Endothelial cell of umbilical vein (primary cell): ENCODE results near the gene POU6F2. TPM values are rescaled to one million over a fixed set of nuclear protein-coding genes. Genes with fewer than 3 reads are reported as not detected.

ENCODE experiments used
- BruUV-seq: library from RNA; stranded (reverse); fragments of 400-500 nt; replicated peaks from 2 replicates; lab custom pipeline; 2021; lab: Mats Ljungman, UMichigan
- CTCF ChIA-PET: fragments of 300-600, 350-600 bp; sonication (Branson Sonifier 250); formaldehyde crosslinking; loops from one replicate; lab custom pipeline; 2021; ENCODE audit warnings: antibody characterized with exemption, inconsistent platforms; lab: Charles Lee
- POLR2A ChIA-PET: fragments of 300-600, 350-600 bp; sonication (Branson Sonifier 250); formaldehyde crosslinking; loops from one replicate; lab custom pipeline; 2021; ENCODE audit warnings: antibody characterized with exemption, inconsistent platforms; lab: Charles Lee
- DNase-seq: peaks from one replicate; pipeline ENCODE4 v3.0.0-alpha.2; 2011; ENCODE audit warnings: low read depth, low spot score
- FAIRE-seq: peaks from 2 replicates; lab custom pipeline; 2011; peaks lifted over from hg19 to GRCh38; lab: Jason Lieb, UNC
- H2AFZ ChIP-seq: 2 replicates; pipeline ENCODE4 v1.6.0; 2012; ENCODE audit warnings: low read depth, low read length, control low read depth, inconsistent platforms
- H3K27ac ChIP-seq: 2 replicates; pipeline ENCODE4 v1.5.1; 2011; ENCODE audit warnings: low read depth, mild to moderate bottlenecking, control low read depth, low read length, moderate library complexity; ENCODE audit not compliant: insufficient read depth
- H3K27me3 ChIP-seq, 2 experiments: 2 replicates each; pipeline versions ENCODE4 v1.6.0 to v1.6.1; 2011; ENCODE audit warnings: low read length in 2 of 2, mixed read lengths in 1 of 2; ENCODE audit not compliant: control insufficient read depth in 2 of 2, insufficient read depth in 2 of 2
- H3K36me3 ChIP-seq, 2 experiments: 2 replicates in 1 of 2; 3 replicates in 1 of 2; pipeline ENCODE4 v1.5.1; 2011; ENCODE audit warnings: low read length in 2 of 2, mild to moderate bottlenecking in 1 of 2, moderate library complexity in 1 of 2; ENCODE audit not compliant: control insufficient read depth in 2 of 2, insufficient read depth in 2 of 2; ENCODE audit errors: extremely low read depth in 1 of 2
- H3K4me1 ChIP-seq: 3 replicates; pipeline ENCODE4 v1.5.1; 2011; ENCODE audit warnings: mild to moderate bottlenecking, low read length; ENCODE audit not compliant: control insufficient read depth, insufficient read depth; ENCODE audit errors: extremely low read depth
- H3K4me2 ChIP-seq: 2 replicates; pipeline ENCODE4 v1.6.1; 2011; ENCODE audit warnings: low read length, control low read depth, mixed read lengths; ENCODE audit not compliant: insufficient read depth
- H3K4me3 ChIP-seq, 3 experiments: fragments of 200-600 bp in 1 of 3; sonication (generic), shearing (Covaris generic) in 1 of 3; replicated peaks in 1 of 3; 2 replicates each; pipeline ENCODE4 v1.5.1; 2011 to 2016; ENCODE audit warnings: control low read depth in 3 of 3, low read length in 3 of 3, mild to moderate bottlenecking in 2 of 3, inconsistent platforms in 1 of 3, low read depth in 1 of 3, moderate library complexity in 1 of 3; ENCODE audit not compliant: insufficient read depth in 1 of 3
- H3K79me2 ChIP-seq: 2 replicates; pipeline ENCODE4 v1.6.0; 2012; ENCODE audit warnings: low read length, inconsistent platforms; ENCODE audit not compliant: control insufficient read depth, insufficient read depth
- H3K9ac ChIP-seq: replicated peaks from 2 replicates; pipeline ENCODE3; 2011; ENCODE audit warnings: low read length, control low read depth; ENCODE audit not compliant: insufficient read depth; ENCODE audit errors: extremely low read depth
- H3K9me1 ChIP-seq: replicated peaks from 3 replicates; pipeline ENCODE4 v1.6.0; 2011; ENCODE audit warnings: mild to moderate bottlenecking, low read length; ENCODE audit not compliant: control insufficient read depth, insufficient read depth; ENCODE audit errors: extremely low read depth
- H3K9me3 ChIP-seq: replicated peaks from 2 replicates; pipeline ENCODE4 v1.5.1; 2012; ENCODE audit warnings: low read length, inconsistent platforms; ENCODE audit not compliant: control insufficient read depth, insufficient read depth
- H4K20me1 ChIP-seq: replicated peaks from 2 replicates; pipeline ENCODE3; 2011; ENCODE audit warnings: mild to moderate bottlenecking, low read length; ENCODE audit not compliant: control insufficient read depth, insufficient read depth; ENCODE audit errors: extremely low read depth
- EZH2 ChIP-seq: IDR thresholded peaks from 2 replicates; pipeline ENCODE4 v1.6.1; 2012; ENCODE audit warnings: borderline replicate concordance, low read depth, mild to moderate bottlenecking, moderate library complexity, low read length, inconsistent platforms; ENCODE audit not compliant: severe bottlenecking
- FOS ChIP-seq: IDR thresholded peaks from 2 replicates; pipeline ENCODE4 v1.6.1; 2011; ENCODE audit warnings: mild to moderate bottlenecking, low read length, moderate library complexity, borderline replicate concordance; ENCODE audit not compliant: insufficient read depth
- GATA2 ChIP-seq: IDR thresholded peaks from 2 replicates; pipeline ENCODE4 v1.7.0; 2011; ENCODE audit warnings: low read depth, mild to moderate bottlenecking, moderate library complexity, mixed read lengths, low read length; ENCODE audit not compliant: insufficient read length, insufficient read depth
- JUN ChIP-seq: IDR thresholded peaks from 2 replicates; pipeline ENCODE4 v1.6.1; 2011; ENCODE audit warnings: borderline replicate concordance, low read depth; ENCODE audit not compliant: insufficient read length, insufficient read depth
- MAX ChIP-seq: IDR thresholded peaks from 2 replicates; pipeline ENCODE4 v1.6.1; 2011; ENCODE audit not compliant: insufficient read depth, insufficient read length
- MYC ChIP-seq: IDR thresholded peaks from one replicate; pipeline ENCODE4 v1.6.1; 2011; ENCODE audit warnings: mild to moderate bottlenecking, low read depth, low read length
- POLR2A ChIP-seq: IDR thresholded peaks from 2 replicates; pipeline ENCODE4 v1.6.1; 2012; ENCODE audit warnings: low read depth, mild to moderate bottlenecking, control low read depth, low read length
- POLR2AphosphoS5 ChIP-seq: IDR thresholded peaks from 2 replicates; pipeline ENCODE4 v1.6.1; 2012; ENCODE audit warnings: low read depth, mild to moderate bottlenecking, control low read depth, low read length, moderate library complexity; ENCODE audit not compliant: insufficient read depth
- dilution Hi-C: fragments of 300-500 bp; cut with MboI; formaldehyde crosslinking; loops from one replicate; pipeline ENCODE4 v1.15.0; 2019; ENCODE audit warnings: low sequenced_read_pairs; ENCODE audit not compliant: extremely low pct_ligation_motif_present
- intact Hi-C: fragments of 100-400 bp; cut with micrococcal nuclease; formaldehyde crosslinking; loops from one replicate; pipeline ENCODE4 v1.10.0; 2022
- polyA plus RNA-seq, 4 experiments: library from polyadenylated mRNA; depleted of rRNA in 3 of 4; stranded (reverse) in 3 of 4; unstranded in 1 of 4; fragments of >200 nt; gene quantifications; 2 replicates each; pipeline versions ENCODE4 v1.2.1 to v1.2.3, GENCODE V29; 2011 to 2012; ENCODE audit warnings: missing spikeins in 1 of 4
- total RNA-seq: library from RNA; stranded (reverse); gene quantifications from 2 replicates; pipeline ENCODE4 v1.2.3, GENCODE V29; 2021
- TF ChIP-seq, protein P1 (sequence below), 2 donors: IDR thresholded peaks; 1 replicate in 1 of 2; 2 replicates in 1 of 2; pipeline ENCODE4 v1.5.1; 2011; ENCODE audit warnings: low read length in 2 of 2, mild to moderate bottlenecking in 2 of 2, moderate library complexity in 2 of 2, control low read depth in 1 of 2, inconsistent platforms in 1 of 2, low read depth in 1 of 2; ENCODE audit not compliant: insufficient read depth in 1 of 2; ENCODE audit errors: extremely low read depth in 1 of 2

The POU6F2 gene
- total and polyA plus RNA-seq, 2 donors (not counting 3 experiments of a cell fraction or from before 2014, with no cell fraction given) = 0.29 TPM; not detected in 1

GRCh38 chr7:39280337-39280736 is 302.6 kb downstream of the POU6F2 start:
- Histone ChIP-seq H4K20me1 (no peaks in the 10 kb centered on the region), H3K9me3 (no peaks in the 10 kb centered on the region), H3K79me2 (no peaks in the 10 kb centered on the region), H3K9me1 (no peaks in the 10 kb centered on the region), H3K4me2 (no peak overlapping the region), H3K4me1 (no peaks in the 10 kb centered on the region), H3K4me3 (no peak overlapping the region), H3K27ac (no peak overlapping the region), H3K9ac (no peak overlapping the region), H3K27me3 (no peaks in the 10 kb centered on the region), H3K36me3 (no peaks in the 10 kb centered on the region), H2AFZ (no peak overlapping the region)
- TF ChIP-seq POLR2AphosphoS5 (no peak), FOS (no peak), EZH2 (no peak), GATA2 (no peak), MAX (no peak), JUN (no peak), MYC (no peak), POLR2A (no peak)
- TF ChIP-seq, protein P1, sequence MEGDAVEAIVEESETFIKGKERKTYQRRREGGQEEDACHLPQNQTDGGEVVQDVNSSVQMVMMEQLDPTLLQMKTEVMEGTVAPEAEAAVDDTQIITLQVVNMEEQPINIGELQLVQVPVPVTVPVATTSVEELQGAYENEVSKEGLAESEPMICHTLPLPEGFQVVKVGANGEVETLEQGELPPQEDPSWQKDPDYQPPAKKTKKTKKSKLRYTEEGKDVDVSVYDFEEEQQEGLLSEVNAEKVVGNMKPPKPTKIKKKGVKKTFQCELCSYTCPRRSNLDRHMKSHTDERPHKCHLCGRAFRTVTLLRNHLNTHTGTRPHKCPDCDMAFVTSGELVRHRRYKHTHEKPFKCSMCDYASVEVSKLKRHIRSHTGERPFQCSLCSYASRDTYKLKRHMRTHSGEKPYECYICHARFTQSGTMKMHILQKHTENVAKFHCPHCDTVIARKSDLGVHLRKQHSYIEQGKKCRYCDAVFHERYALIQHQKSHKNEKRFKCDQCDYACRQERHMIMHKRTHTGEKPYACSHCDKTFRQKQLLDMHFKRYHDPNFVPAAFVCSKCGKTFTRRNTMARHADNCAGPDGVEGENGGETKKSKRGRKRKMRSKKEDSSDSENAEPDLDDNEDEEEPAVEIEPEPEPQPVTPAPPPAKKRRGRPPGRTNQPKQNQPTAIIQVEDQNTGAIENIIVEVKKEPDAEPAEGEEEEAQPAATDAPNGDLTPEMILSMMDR (IDR thresholded peaks at IDR 0.05; ENCODE audit: extremely low read depth in 1 of 2, insufficient read depth in 1 of 2, low read depth in 1 of 2, low read length in 2 of 2) = no peak
- DNase-seq (no peak), FAIRE-seq (no peak)
- dilution Hi-C loops = no loop called here
- ChIA-PET CTCF (no interaction called here), POLR2A (no interaction called here)
- intact Hi-C loops = no loop called here
- BruUV-seq = no TSS peak
